ENCODE results near the gene MYMX.
"Not testable (repeated sequence)": the region's sequence is repeated elsewhere in the genome, so short reads cannot be mapped to it uniquely, and the experiment has no call there.

MYMX gene

DNA sequence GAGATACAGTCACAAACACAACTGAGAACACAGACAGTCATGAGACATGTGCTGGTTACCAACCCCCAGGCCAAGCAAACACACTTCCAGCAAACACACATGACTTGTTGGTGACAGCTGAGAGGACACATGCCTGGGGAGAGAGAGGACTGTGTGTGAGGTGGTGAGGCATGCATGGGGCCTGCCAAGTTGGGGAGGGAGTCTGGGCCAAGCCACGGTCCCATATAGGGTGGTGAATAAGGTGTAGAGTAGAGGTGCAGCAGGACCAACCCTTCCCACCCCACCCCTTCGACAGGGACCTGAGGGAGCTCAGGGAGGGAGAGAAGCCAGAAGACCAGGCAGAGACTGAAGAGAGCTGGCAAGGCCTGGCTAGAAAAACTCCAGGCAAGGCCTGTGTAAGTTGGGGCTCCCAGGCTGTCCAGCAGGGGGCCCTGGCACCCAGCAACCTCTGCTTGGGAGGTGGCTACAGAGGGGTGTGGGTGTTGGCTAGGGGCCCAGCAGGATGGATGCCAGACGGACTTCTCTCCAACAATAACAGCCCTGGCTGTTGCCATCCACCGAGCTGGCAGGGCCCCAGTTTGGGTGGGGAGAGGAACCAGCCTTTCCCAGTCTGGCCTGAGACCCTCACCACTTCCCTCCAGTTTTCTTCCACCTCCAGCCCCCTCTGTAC, 4.7 kb downstream of the MYMX start:
- DNase-seq: peak; percentile 70

DNA sequence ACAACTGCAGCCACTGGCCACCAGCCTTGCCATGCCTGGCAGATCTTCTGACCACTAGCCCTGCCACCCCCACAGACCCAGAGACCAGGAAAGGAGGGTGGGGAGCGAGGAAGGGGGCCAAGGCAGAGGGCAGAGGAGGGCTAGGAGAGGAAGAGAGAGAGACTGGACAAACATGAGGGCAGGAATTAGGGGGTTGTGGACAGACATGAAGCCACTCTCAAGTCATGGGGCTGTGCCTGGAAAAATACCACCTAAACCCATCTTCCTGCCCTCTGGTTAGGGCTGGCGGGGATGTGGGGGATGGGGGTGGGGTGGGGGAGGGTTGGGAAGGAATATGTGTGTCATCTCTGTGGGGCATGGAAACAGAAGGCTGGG, 5.2 kb downstream of the MYMX start:
- DNase-seq: no peak

DNA sequence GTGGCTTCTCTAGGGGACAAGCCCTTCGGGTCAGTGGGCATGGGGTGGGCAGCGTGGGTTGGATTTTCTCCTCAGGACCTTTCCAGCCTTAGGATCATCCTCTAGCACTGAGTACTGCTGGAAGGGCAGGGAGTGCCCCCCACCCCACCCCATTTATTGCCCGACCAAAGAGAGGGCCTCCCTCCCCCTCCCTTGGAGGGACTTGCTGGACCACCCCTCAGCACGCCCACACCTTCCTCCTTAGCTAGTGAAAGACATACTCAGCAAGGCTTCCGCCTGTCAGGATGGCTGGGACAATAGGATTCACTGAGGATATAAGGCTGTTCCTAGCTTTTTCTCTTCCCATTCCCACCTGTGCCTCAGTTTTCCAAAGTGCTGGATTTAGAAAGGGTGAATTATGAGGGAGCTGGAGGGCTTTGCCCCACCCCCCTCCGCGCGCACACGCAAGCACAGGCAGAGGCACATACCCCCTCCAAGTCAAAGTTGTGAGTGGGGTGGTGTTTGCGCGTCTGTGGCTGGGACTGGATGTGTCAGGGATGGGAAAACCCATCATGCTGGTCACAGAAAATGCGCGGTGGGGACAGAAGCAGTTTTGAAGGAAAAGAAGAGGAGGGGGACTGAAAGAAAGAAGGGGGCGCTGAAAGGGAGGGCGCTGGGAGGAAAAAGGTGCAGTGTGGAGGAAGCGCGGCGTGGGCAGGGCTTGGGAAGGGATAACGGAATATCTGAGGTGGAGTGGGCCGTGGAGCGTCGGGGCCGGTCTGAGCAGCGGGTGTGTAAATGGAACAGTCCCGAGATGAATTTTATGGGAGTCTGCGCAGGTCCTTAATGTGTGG, 6.0 kb downstream of the MYMX start:
- no peak for DNase-seq

DNA sequence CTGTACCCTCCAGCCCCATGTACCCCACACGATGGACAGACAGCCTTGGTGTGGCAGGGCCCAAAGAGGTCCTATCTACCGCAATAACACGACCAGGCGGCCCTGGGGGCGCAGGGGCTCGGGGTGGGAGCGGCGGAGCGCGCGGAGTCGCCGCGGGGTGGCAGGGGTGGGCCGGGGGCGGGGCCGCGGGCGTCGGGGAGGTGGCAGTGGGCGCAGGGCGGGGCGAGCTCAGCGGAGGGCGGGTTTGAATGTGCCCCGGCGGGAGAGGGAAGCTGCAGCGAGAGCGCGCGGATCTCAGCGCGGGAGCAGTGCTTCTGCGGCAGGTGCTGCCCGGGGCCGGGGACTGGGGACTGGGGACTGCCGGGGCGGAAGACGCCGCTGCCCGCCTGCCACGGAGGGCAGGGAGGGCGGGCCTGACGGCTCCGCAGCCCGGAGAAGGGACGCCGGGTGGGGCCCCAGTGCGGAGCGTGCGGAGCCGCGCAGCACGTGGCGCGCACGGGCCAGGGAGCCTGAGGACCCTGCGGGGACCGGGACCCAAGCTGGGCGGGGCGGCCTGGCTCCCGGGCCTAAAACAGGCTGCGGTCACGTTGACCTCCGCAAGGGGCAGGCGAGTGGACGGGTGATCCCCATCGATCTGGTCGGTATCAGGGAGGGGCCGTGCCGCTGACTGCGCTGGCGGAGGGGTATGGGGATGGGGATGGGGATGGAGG, 6.7 kb downstream of the MYMX start, which contains the start of gene SLC29A1:
SLC29A1 (plus strand) TSS at position 277 of the 710 bp plus-strand sequence. CDS start 3,719 bp downstream, outside the sequence.
- peak; percentile 58 for DNase-seq

DNA sequence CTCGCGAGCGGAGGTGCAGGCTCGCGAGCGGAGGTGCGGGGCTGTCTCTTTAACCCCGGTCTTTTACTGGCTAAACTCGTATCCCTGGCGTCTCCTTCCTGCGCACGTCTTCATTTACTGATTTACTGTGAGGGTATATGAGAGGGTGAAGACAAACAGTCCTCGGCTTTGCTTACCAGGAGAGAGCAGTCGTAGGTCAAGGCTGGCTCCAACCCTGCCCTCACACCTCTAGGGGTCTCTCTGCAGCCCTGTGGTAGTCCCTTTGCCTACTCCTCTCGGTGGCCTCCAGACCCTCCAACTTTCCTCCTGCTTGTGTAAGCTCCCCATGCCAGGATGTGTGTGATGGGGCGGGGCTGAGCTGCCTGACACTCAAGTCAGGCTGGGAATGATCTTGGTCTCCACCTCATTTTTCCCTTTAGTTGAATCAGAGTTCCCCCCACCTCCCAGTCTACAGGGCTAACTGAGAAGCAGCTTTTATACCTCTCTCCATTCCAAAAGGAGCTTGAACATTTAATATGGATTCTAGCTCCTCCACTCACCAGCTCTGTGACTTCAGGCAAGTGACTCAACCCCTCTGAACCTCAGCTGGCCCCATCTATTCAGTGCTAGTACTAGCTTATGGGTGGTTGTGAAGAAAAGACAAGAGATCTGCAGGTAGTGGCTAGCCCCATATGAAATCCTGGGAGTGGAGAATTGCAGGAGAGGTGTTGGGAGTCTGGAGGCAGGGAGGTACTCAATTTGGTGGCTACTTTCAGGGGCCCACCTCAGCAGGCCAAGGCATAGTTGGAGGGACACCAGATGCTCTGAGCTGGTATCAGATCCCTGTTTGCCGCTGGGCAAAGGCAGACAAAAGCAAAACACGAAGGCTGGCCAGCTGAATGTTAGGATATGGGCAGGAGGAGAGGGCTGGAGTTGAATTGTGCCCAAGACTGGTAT, 7.6 kb downstream of the MYMX start:
- DNase-seq: peak; percentile 30

DNA sequence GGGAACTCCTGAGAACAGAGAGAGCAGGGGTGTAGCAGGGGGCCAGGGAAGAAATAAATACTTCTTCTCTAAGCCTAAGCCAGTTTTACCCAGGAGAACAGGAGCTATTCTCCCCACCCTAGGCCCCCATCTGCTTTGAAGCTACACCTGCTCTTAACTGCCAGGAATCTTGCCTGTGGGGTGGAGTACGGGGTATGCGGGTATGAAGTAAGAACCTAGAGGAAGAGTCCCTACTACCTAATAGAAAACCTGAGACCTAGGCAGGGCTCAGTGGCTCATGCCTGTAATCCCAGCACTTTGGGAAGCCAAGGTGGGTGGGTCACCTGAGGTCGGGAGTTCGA, 8.2 kb downstream of the MYMX start:
- DNase-seq: no peak

DNA sequence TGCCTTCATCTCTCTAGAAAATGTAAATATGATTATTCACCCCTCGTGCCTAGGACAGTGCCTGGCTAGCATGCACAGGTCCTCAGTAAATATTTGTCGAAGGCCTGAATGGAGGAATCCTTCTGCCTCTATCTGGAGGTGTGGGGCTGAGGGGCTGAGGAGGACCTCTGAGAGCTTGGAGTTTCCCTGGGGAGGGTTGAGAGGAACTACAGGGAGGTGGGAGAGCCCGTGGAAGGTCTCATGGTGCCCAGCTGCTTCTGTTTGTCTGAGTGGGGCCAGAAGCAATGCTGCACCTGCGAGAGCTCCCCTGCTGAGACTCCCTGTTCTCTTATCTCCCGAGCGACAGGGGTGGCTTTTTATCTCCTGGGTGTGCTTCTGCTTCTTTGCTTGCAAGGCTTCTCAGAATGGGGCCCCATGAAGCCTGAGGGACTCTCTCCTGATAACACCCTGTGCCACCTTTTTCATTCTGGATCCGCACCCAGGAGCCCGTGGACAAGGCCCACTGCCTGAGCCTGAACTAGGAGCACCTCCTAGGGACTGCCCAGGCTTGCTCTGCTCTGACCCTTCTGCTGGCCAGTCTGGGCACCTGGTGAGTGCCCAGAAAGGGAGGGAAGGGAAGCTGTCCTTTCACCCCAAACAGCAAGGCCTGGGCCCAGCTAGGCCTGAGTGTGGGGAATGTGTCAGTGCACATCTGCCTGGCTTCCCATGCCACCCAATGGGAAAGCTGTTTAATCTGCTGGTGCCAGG, 9.0 kb downstream of the MYMX start:
- DNase-seq: no peak

DNA sequence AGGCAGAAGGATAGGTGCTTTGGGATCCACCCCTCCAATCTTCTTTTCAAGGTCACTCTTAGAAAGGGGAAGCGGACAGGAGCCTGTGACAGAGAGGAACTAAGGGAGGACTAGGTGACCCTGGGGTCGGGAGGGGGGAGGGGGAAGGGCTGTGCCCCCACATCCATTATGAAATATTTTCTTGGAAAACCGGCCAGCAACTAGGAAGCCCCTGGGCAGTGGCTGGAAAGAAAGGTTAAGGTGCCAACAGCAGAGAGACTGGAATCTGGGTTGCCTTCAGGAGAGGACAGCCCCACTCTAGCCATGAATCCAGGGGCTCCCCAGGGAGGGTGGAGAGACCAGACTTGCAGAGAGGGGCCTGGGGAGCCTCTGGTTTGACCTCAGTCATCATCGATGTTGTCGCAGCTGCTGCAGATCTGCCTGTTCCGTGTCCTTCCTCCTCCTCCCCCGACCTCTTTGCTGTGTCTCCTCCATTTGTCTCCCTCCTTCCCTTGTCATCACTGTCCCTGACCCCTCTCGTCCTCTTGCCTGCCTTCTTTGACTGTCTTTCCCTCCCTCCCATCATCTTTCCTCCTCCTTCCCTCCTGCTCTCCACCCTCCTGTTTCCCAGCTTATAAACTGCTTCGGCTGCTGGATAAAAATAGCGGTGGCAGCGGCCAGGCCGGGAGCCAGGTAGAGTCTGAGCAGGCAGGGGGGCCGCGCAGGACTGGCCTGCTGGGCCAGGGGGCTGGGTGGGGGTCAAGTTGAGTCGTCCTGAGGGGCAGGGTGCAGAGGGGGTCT, 9.8 kb downstream of the MYMX start:
- DNase-seq: no peak

DNA sequence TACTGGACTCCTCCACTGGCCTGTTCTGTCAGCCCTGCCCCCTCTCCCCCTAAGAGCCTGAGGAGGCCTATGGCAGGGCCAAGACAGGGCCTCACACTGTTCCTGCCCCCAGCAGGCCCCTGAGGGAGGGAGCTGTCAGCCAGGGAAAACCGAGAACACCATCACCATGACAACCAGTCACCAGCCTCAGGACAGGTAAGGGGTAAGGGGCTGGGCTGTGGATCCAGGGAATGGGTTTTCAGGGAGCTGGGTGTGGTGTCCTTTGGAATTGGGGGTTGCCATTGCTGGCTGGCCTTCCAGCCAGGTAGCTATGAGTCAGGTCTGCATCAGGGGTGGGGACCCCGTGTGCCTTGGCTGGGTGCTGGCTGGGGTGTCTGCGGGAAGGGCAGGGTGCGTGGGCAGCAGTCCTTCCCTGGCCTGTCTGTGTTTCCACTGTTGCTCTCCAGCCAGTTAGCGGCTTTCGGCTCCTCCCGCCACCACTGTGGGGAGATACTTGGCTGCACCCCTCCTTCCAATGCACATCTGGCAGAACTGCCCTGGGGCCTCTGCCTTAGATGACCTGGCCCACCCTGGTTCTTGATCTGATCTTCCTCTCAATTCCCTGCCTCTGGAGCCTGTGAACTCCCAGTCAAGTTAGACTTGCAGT, 10.5 kb downstream of the MYMX start:
- no peak for DNase-seq

DNA sequence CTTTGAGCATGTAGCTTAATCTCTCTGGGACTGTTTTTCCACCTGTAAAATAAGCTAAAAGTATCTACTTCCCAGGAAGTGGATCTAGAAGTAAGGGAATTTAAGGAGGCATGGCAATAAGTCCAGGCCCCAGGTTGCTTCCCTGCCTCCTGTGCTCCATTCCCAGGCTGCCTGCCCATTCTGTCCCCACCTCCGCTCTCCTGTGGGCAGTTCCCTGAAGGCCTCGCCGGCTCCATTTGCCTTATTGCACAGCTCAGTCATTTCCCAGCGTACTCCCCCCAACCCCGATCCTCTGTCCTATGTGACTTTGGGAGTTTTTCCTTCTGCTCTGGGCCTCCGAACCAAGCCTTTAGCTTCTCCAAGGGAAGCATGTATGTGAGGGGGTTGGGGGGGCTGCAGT, 11.3 kb downstream of the MYMX start:
- DNase-seq: no peak

DNA sequence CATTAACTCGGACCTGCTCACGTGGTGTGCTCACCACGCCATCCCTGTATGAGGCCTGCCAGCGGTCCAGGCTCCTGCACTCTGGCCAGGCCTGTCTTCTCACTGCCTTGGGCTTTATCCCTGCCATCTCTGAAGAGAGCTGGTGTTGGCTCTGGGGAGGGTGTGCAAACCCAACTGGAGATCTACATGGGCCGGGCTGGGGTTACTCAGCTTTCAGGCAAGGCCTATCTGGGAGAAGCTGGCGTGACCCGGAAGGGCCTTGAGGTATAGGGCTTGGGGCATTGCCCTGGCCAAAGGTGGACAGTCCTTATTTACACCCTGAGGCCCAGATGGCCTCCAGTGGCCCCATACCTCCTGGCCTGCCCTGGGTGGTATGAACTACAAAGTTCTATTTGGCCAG, 11.7 kb downstream of the MYMX start:
- DNase-seq: no peak

DNA sequence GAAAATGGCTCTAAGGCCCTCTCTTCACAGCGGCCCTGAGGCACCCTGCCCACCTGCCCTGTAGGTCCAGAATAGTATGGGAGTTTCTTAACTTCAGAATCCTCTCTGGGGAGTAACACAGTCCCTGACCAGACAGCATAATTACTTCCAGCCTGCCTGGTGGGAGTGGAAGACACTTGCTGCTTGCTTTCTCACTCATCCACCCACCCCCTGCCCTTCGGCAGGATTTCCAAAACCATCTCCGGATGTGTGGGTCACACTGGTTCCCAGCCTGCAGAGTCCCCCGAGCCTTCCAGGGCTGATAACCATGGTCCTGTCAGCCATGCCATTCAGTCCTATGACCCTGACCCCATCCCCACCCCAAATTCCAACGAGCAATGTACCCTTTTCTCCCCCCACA, 12.1 kb downstream of the MYMX start:
- no peak for DNase-seq

DNA sequence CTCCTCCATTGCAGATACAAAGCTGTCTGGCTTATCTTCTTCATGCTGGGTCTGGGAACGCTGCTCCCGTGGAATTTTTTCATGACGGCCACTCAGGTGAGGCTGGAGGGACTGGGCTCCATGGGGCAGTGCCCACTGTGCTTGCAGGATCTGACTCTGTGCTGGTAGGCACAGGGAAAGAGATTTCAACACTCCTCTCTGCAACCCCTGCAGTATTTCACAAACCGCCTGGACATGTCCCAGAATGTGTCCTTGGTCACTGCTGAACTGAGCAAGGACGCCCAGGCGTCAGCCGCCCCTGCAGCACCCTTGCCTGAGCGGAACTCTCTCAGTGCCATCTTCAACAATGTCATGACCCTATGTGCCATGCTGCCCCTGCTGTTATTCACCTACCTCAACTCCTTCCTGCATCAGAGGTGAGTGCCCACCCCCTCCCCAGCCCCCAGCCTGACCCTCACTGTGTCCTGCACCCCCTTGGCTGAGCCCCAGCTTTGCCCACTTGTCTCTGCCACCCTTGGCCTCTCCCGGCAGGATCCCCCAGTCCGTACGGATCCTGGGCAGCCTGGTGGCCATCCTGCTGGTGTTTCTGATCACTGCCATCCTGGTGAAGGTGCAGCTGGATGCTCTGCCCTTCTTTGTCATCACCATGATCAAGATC, 12.8 kb downstream of the MYMX start:
- DNase-seq: no peak

DNA sequence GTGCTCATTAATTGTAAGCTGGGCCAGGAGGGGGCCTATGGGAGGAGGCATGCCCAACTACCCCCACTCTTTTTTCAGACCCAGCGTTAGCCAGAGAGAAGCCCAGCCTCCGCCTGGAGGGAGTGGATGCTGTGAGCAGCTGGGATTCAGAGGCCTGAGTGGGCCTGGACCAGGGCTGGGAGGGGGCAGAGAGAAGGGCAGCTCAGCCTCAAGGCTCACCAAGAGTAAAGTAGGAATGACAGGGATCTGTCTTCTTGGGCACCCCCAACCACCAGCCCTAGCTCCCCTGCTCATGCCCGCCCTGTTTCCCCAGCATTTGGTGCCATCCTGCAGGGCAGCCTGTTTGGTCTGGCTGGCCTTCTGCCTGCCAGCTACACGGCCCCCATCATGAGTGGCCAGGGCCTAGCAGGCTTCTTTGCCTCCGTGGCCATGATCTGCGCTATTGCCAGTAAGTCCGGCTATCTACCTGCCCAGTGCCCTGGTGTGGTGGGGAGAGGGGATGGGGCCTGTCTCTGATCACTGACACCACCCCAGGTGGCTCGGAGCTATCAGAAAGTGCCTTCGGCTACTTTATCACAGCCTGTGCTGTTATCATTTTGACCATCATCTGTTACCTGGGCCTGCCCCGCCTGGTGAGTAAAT, 13.4 kb downstream of the MYMX start:
- no peak for DNase-seq

DNA sequence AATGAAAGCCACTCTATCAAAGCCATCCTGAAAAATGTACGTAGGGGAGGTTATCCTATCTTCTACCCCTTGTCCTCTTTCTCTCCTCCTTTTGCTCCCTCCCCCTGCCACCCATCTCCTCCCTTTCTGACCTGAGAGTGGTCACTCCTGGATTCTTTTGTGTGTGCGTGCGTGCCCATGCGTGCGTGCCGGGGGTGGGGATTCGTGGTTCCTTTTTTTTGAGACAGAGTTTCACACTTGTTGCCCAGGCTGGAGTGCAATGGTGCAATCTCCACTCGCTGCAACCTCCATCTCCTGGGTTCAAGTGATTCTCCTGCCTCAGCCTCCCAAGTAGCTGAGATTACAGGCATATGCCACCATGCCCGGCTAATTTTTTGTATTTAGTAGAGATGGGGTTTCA, 14.7 kb downstream of the MYMX start:
- DNase-seq: not testable (repeated sequence)

DNA sequence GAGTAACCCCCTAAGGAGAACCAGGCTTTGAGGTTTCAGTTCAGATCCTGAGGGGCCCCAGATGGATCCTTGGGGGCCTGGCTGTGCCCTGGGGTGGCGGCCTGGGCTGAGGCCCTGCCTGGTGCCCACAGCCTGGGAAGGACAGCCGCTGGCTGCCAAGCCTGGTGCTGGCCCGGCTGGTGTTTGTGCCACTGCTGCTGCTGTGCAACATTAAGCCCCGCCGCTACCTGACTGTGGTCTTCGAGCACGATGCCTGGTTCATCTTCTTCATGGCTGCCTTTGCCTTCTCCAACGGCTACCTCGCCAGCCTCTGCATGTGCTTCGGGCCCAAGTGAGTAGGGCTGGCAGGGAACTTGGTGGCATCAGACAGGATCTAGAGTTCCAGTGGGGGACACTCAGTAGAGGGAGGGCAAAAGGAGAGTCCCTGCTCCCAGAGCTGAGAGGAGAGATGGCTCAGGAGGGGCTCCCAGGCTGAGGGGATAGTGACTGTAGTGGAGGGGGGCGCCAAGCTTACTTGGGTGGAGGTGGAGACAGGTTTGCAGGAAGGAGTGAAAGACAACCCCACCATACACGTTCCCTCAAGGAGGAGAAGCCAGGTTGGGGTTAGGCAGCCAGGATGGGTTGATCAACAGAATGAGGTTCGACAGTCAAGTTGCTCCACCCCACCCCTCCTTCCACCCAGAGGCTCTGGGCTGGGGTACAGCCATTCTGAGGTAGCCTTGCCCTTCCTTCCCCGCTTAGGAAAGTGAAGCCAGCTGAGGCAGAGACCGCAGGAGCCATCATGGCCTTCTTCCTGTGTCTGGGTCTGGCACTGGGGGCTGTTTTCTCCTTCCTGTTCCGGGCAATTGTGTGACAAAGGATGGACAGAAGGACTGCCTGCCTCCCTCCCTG, 16.2 kb downstream of the MYMX start:
- no peak for DNase-seq

DNA sequence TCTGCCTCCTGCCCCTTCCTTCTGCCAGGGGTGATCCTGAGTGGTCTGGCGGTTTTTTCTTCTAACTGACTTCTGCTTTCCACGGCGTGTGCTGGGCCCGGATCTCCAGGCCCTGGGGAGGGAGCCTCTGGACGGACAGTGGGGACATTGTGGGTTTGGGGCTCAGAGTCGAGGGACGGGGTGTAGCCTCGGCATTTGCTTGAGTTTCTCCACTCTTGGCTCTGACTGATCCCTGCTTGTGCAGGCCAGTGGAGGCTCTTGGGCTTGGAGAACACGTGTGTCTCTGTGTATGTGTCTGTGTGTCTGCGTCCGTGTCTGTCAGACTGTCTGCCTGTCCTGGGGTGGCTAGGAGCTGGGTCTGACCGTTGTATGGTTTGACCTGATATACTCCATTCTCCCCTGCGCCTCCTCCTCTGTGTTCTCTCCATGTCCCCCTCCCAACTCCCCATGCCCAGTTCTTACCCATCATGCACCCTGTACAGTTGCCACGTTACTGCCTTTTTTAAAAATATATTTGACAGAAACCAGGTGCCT, 16.9 kb downstream of the MYMX start:
- no peak for DNase-seq
